GM04503 (cell line): ENCODE data around the gene PFKFB3.
"Not testable (repeated sequence)": the region's sequence is repeated elsewhere in the genome, so short reads cannot be mapped to it uniquely, and the experiment has no call there.

Source experiments
- DNase-seq: peaks from one replicate; pipeline ENCODE4 v3.0.0-alpha.2; 2012; ENCODE audit warnings: low read depth

Gene PFKFB3

DNA sequence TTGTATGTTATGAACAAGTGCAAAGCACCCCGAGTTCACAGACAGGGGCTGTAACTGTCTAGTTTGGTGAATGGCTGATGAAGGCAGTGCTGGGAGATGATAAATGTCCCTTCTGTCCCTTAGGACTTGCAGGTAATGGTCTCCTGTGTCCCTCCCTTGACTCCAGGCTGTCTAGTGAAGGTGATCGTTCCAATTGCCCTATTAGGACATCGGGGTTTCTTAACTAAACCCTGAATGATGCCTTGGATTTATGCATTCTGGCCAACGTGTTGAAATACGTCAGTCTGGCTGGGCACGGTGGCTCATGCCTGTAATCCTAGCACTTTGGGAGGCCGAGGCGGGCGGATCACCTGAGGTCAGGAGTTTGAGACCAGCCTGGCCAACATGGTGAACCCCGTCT, 69.4 kb downstream of the PFKFB3 start:
- no peak for DNase-seq

DNA sequence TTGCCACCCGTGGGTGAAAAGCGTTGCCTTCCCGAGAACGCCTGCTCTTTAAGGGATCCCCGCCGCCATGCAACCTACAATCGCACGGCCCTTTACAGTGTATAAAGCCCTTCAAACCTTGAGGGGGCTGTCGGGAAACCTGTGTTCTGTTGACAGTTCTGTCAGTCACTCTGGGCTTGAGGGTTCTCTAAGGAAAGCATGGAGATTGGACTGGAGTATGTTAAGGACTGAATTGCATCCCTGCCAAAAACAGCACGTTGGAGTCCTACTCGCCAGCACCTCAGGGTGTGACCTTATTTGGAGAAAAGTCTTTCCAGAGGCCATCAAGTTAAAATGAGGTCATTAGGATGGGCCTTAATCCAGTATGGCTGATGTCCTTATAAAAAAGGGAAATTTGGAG, 70.6 kb downstream of the PFKFB3 start:
- no peak for DNase-seq

DNA sequence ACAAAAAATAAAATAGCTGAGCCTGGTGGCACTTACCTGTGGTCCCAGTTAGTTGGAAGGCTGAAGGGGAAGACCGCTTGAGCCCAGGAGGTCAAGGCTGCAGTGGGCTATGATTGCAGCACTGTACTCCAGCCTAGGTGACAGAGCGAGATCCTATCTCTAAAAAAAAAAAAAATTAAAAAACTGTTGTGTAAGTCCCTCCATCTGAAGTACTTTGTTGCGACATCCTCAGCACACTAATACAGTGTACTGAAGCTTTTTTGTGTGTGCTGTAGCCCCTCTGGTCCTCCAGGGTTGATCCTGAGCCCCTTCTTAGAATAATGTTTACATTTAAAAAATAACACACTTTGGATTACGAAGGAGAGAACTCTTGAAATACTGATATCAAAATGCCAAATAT, 71.3 kb downstream of the PFKFB3 start:
- no peak for DNase-seq

DNA sequence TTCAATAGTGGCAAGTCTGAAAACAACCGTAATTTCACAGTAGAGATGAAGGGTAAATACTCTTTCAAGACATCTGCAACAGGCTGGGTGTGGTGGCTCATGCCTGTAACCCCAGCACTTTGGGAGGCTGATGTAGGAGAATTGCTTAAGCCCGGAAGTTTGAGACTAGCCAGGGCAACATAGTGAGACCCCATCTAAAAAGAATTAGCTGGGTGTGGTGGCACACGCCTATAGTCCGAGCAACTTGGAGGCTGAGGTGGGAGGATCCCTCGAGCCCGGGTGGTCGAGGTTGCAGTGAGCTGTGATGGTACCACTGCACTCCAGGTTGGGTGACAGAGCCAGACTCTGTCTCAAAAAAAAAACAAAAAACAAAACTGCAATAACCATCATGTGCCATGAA, 71.8 kb downstream of the PFKFB3 start:
- DNase-seq, result no peak

DNA sequence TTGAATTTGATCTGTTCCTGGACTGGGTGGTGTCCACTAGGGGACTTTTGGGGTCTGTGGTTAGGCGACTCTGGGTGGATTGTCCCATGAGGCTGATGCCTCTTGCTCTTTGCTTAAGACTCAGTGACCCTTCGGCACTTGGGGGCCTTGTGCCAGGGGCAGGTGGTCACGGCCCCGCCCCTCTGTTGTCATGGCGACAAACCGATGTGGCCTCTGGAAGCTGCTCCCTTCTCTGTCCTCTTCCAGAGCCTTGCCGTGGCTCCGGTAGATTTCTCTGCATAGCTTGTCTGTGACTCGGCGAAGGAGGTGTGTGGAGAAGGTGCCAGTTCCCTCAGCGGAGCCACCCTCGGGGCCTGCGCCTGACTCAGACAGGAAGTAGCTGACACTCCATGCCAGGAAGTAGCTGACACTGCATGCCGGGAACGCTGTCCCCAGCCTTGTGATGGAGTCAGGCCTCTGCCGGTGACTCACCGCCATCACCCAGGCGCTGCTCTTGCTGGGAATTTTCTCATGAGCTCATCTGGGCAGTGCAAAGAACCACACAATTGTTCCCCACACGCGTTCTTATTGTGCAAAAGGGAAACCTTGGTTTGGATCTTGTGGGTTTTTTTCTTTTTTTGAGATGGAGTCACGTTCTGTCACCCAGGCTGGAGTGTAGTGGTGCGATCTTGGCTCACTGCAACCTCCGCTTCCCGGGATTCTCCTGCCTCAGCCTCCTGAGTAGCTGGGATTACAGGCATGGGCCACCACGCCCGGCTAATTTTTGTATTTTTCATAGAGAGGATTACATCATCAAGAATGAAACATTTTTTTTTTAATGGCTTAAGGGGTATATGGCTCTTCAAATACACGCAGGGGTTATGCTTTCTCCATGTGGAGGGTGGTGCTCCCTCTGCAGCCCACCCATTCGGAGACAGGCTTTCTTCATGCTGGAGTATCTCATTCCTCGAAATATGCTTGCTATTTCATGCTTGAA, 72.6 kb downstream of the PFKFB3 start:
- DNase-seq, result peak; percentile 96

DNA sequence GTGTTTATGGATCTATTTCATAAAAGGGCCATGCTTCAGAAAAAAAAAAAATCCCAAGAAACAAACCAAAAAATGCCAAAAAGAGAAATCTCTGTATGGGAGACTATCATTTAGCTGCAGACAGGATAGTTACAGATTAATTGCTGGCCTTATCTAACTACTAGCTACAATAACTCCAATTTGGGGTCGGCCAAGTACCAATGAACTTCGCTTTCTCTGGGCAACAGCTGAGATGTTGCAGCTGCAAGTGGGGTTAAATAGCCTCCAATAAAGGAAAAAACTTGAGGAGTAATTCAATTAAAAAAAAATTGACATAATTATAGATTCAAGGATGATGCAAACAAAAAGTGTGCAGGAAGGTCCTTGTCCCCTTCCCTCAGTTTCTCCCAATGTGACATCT, 73.6 kb downstream of the PFKFB3 start:
- no peak for DNase-seq

DNA sequence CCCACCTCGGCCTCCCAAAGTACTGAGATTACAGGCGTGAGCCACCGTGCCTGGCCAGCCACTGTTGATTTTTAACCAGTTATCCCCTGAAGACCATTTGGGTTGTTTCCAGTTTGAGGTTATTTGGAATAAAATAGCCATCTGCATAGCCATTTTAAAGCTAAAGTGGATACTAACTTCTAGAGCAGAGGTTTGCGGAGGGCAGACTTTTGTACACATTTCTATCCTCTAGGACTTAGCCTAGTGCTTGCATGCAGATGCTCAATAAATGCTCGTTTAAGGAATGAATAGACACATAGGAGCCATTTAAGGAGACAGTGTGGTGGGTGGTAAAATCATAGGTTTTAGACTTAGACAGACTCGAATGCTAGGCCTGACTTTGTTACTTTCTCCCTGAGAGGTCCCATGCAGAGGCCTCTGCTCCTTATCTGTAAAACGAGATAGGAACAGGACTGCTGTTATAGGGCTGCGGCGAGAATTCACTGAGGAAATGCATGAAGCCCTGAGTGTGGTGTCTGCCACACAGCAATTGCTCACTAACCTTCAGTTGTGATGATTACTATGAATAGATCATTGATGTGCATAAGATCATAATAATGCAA, 75.9 kb downstream of the PFKFB3 start:
- no peak for DNase-seq

DNA sequence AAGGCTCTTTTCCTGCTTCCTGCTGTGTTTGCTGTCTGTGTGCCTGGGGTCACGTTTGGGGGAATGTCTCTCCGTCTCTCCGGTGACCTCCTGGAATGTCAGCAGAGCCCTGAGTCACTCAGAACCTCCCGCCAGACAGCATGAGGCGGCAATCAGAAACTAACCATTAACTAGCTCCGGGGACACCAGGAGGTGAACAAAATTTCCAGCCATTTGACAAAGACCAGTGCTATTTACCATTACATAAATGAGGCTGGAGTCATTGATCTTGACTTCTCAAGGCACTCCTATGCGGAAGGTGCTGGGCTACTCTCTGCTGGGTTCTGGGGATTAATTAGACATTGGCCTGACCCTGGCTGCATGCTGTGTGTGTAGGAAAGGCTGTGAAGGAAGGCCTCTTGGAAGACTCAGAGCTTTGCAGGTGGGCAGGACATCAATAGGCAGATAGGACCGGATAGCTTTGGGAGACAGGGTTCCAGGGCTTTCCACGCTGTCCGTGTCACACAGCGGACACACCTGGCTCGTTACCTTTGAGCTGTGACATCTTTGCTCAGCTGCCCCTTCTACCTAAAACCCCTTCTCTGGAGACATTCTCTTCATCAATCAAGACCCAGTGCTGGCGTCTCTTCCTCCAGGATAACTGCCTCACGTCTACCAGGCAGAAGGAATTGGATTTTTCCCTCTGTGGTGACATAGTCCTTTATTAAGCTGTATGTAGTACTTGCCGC, 77.0 kb downstream of the PFKFB3 start:
- DNase-seq, result peak; percentile 42

DNA sequence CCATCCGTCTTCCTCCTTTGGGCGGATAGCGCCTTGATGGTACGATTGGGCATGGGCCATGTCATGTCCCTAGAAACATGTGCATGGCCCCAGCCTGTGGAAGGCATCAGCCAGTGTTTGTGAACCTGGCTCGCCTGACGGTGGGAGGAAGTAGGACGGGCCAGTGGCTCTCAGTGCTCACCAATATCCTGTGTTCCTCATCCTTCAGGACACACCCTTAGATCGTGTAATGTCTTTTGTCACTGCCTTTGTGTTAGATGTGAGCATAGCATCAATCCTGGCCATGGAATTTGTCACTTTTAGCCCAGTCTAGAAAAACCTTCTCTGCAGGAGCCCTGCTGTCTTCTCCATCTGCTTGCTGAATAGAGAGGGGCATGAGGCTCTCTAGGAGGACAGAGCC, 77.6 kb downstream of the PFKFB3 start:
- no peak for DNase-seq

DNA sequence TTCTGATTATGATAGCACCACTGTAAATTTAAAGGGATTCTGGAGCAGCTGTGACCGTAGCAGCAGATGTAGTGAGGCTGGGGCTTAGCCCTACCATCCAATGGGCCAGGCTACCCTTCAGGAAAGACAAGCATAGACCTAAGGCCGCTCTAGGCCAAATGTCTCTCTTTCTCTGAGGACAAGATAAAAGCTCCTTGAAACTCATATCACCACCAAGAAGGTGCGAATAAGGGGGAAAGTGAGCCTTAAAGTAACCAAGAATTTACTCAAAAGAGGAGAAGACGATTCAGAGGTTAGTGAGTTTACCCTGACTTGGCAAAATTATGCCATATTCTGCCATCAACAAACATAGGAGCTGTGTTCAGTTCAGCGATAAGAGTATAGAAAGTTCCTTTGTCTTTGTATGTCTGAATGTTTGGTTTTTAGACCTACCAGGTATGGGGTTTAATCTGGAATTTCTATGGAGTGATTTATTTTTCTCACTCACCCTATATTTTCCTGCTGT, 79.8 kb downstream of the PFKFB3 start:
- DNase-seq, result no peak

DNA sequence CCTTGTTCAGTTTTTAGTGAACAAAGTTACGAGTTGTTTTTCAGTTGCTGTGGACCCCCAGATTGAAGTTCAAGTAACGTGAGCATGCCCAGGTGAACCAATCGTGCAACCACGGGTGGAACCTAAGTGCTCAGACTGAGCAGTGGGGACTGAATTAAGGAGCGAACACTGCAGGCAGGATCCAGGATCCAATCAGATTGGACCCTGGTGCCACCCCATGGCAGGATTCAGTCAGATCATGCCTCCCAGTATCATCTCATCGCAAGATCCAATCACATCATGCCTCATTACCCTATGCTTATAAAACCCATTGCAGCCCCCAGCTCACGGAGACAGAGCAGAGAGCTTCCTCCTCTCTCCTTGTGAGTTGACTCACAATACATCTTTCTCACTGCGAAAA, 80.9 kb downstream of the PFKFB3 start:
- DNase-seq, result no peak

DNA sequence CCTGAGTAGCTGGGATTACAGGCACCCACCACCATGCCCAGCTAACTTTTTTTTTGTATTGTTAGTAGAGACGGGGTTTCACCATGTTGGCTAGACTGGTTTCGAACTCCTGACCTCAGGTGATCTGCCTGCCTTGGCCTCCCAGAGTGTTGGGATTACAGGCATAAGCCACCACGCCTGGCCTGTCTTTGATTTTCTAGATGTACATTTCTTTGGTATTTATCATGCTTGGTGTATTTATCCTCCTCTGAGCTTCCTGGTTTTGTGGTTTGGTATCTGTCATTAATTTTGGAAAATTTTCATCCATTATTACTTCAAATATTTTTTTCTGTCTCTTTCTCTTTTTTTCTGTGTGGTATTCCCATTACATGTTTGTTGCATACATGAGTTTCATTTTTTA, 87.9 kb downstream of the PFKFB3 start:
- DNase-seq, result not testable (repeated sequence)

DNA sequence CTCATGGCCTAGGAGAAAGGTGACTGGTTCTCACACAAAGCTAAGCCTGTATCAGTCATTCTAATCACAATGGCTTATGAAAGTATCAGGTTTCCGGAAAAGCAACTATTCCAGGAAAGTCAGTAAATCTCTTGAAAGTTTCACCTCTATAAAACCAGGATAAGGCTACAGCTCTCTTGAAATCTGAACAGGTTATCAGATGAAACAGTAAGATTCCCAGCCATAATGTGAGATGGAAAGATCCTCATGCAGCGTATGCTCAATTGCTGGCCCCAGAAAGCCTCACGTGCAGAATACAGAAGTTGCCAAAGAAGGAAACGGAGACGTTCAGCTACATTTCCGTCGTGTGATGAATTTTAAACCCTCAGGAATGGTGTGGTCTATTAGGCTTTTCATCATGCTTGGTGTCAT, 90.0 kb downstream of the PFKFB3 start:
- DNase-seq, result no peak

DNA sequence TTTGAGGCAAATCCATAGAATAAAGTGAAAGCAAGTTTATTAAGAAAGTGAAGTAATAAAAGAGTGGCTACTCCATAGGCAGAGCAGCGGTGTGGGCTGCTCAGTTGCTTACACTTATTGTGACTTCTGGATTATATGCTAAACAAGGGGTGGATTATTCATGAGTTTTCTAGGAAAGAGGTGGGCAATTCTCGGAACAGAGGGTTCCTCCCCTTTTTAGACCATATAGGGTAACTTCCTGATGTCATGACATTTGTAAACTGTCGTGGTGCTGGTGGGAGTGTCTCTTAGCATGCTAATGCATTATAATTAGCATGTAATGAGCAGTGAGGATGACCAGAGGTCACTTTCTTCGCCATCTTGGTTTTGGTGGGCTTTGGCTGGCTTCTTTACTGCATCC, 93.7 kb downstream of the PFKFB3 start:
- DNase-seq, result not testable (repeated sequence)

DNA sequence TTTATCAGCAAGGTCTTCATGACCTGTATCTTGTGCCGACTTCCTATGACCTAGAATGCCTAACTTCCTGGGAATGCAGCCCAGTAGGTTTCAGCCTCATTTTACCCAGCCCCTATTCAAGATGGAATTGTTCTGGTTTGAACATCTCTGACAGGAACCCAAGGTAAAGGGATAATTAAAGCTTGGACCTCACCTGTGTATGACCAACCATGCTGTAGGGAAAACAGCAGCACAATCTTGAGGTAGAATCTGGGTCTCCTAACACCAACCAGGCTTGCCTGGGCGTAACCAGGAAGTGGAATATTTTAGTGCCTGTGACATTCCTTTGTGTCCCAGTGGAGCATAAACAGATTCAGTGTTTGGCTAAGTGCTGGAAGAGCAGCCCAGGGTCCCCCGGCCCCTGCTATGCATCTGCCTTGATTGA, 94.1 kb downstream of the PFKFB3 start:
- DNase-seq, result no peak

DNA sequence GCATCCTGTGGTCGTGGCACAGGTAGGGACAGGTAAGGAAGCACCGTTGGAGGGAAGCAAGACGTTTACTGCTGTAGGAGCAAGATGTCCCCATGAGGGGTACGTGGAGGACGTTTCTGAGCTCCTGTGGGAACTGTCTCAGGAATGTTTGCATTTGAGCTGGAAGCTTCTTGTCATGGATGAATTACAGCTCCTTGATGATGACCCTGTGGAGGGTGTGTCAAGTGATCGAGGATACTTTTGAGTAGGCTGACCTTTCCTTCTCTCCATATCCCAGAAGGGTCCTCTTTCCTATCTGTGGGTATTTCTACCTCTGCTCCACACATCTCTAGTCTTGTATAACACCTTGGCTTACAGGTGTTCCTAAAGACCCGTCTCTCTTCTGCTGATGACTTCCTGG, 94.8 kb downstream of the PFKFB3 start:
- no peak for DNase-seq

DNA sequence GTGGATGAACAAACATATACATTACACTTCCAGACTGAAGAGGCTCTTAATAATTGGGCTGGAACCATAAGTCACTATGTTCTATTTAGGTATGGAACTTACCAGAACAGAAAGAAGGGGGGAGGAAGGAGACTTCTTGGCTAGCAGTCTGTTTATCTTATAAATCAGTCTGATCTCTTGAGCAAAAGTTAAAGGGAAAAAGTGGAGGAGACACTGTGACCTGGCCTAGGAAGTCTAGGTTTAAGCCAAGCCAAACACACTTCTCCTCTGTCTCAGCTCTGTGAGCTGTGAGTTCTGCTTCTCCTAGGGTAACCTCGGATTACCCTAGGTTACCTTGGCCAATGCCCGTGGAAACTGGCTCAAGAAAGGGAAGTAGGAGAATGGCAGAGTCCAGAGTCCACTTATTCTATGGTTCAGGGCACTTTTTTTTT, 95.2 kb downstream of the PFKFB3 start:
- no peak for DNase-seq

DNA sequence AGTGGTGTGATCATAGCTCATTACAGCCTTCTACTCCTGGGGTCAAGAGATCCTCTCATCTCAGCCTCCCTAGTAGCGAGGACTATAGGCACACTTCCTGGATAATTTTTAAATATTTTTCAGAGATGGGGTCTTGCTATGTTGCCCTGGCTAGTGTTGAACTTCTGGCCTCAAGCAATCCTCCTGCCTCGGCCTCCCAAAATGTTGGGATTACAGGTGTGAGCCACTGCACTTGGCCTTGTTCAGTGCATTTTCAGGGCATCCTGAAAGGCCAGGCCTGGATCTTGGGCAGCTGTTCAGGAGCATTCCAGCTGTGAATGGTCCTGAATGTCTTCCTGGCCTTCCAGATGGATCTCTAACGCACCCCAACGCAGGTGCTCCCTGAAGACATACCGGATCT, 95.7 kb downstream of the PFKFB3 start:
- no peak for DNase-seq

DNA sequence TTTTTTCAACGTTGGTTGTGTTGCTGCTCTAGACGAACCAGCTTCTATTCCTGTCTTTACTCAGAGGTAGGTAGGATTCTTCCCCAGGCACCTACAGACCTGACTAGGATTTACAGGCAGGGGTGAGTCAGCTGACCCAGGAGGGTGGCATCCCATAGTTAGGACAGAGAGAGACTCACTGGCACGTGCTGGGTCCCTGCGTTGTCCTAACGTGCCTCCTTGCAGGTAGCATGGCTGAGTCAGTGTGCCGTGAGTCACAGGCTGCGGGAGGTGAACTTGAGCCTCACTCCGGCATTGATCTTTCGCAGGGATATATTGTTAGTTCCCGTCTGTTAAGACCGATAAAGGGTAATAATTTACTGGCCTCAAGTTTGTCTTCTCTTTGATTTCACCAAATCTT, 96.5 kb downstream of the PFKFB3 start:
- DNase-seq, result no peak

DNA sequence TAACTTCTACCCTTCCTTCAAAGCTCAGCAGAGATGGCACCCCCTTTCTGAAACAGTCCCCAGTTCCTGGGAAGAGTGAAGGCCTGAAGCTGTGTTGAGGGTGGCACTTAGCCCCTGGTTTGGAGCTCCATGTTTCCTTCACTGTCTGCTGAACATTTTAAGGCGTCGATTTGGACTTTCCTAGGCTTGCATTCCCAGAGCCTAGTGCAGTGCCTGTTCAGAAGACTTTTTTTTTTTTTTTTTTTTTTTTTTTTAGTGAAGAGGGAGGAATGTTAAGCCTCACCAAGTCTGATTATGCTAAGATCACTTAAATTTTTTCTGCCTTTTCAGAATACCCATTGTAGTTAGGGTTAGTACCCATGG, 97.0 kb downstream of the PFKFB3 start:
- DNase-seq, result no peak

DNA sequence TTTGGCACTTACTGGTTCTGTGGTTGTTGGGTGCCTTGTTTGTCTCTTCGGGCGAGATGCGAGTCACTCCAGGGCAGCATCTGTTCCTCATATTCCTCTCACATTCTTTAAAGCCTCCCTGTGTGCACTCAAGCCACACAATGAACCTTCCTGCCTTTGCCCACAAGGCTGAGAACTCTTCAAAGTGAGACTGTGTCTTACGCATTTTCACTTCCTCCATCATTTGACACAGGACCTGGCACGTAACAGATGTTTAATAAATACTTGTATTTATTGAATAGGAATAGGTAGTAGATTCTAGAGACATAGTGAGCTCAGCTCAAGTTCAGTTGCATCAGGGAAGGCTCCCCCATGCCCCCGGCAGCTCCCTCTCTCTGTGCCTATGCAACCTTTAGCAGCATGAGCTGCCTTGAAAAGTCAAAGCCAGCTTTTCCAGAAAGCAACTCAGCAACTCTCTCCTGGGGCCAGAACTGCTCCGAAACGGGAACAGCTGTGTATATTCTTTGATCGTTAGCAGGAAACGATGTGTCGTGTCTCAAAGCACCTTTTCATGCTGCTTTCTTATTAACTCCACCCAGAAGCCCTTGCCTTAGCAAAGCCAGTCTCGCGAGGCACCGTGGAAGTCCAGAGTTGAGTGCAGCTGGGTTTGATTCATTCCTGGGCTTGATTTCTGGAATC, 97.5 kb downstream of the PFKFB3 start:
- DNase-seq, result no peak

DNA sequence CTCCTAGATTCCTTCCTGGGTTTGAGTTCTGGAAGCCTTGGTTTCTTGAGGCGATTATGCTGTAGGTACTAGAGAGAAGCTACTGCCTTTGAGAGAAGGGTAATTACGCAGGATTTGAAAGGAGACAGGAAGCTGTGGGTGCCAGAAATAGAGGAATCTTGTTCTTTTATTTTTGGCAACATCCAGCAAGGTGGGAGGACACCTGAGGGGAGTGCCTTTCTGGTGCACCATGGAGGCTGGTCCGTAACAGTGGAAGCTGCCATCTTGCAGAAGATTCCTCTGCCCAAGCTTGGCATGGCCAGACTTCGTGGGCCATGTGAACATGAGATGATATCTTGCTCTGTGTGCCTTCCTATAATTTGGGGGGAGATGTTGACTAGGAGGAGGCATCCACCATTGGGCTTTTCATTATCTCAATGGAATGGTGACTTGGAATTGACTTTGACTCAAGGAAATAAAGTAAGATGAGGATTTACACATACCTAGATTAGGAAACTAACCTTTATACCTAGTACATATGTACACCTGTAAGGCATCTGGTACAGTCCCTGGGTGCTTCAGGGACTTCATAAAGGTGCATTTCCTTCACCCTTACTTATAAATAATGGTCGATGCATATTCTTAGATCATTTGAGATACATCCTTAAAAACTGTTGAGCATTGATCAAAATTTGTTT, 98.2 kb downstream of the PFKFB3 start:
- no peak for DNase-seq
